Sigmoid colon (tissue), 7 donors: ENCODE data around the gene FAM149A. TPM values are rescaled to one million over a fixed set of nuclear protein-coding genes. Genes with fewer than 3 reads are reported as not detected.

Source experiments
- DNase-seq: peaks from one replicate; pipeline ENCODE4 v3.0.0-alpha.2; 2019
- H3K27ac ChIP-seq, 4 donors: fragments of 200-600 bp; sonication (generic); one replicate each; pipeline ENCODE4 v1.5.1; 2016 to 2019; ENCODE audit warnings: mild to moderate bottlenecking in 1 of 4
- H3K27me3 ChIP-seq, 3 donors: fragments of 200-600 bp; sonication (generic); one replicate each; pipeline ENCODE4 v1.5.1; 2019; ENCODE audit warnings: mild to moderate bottlenecking in 1 of 3
- H3K36me3 ChIP-seq, 4 donors: fragments of 200-600 bp; sonication (generic); one replicate each; pipeline ENCODE4 v1.5.1; 2016 to 2019
- H3K4me1 ChIP-seq, 4 donors: fragments of 200-600 bp; sonication (generic); one replicate each; pipeline ENCODE4 v1.5.1; 2017 to 2019
- H3K4me3 ChIP-seq, 4 donors: fragments of 200-600 bp; sonication (generic); one replicate each; pipeline ENCODE4 v1.5.1; 2017 to 2019; ENCODE audit warnings: mild to moderate bottlenecking in 2 of 4, moderate library complexity in 1 of 4
- H3K9me3 ChIP-seq, 4 donors: fragments of 200-600 bp in 3 of 4; sonication (generic) in 3 of 4; one replicate each; pipeline versions ENCODE4 v1.5.1 to v1.6.1; 2013 to 2019
- EP300 ChIP-seq, 4 donors: sonication (generic); formaldehyde crosslinking; IDR thresholded peaks; one replicate each; pipeline ENCODE4 v1.6.1; 2017; ENCODE audit warnings: antibody characterized with exemption in 4 of 4
- POLR2A ChIP-seq, 2 donors: fragments of 450-650 bp; IDR thresholded peaks; one replicate each; pipeline ENCODE4 v1.6.1; 2016; ENCODE audit warnings: antibody characterized with exemption in 2 of 2, mild to moderate bottlenecking in 2 of 2, moderate library complexity in 2 of 2
- POLR2AphosphoS5 ChIP-seq, 4 donors: sonication (generic); formaldehyde crosslinking; IDR thresholded peaks; one replicate each; pipeline ENCODE4 v1.6.1; 2017; ENCODE audit warnings: antibody characterized with exemption in 4 of 4
- WGBS, 2 donors: extraction: QIAGEN DNeasy Blood & Tissue Kit; methylation state at CpG; one replicate each; pipeline ENCODE4 v1.1.7; 2013; 5-methylcytosine and 5-hydroxymethylcytosine counted together
- intact Hi-C: fragments of 100-400 bp; cut with DNase I; formaldehyde crosslinking; loops from one replicate; pipeline ENCODE4 v1.15.1; 2023
- polyA plus RNA-seq, 3 donors: library from polyadenylated mRNA; stranded (reverse); fragments of 200-250 nt; gene quantifications; one replicate each; pipeline ENCODE4 v1.2.3, GENCODE V29; 2013
- total RNA-seq, 4 donors: library from RNA; depleted of rRNA; stranded (reverse); fragments of >200 nt; gene quantifications; one replicate each; pipeline ENCODE4 v1.1.0, GENCODE V29; 2016
- TF ChIP-seq, protein P1 (sequence below), 4 experiments: fragments of 450-650 bp in 3 of 4; fragments of 200-600 bp in 1 of 4; IDR thresholded peaks; one replicate each; pipeline ENCODE4 v1.5.1; 2016 to 2019; ENCODE audit warnings: antibody characterized with exemption in 4 of 4, mild to moderate bottlenecking in 3 of 4, moderate library complexity in 2 of 4
- donor health status: healthy with polysubstance abuse.
- donor health status: Bipolar disorder and iron deficiency.
- donor health status: healthy.

FAM149A gene
- total and polyA plus RNA-seq, 7 donors: 2.8 to 26.0 (median 14.6) TPM

DNA sequence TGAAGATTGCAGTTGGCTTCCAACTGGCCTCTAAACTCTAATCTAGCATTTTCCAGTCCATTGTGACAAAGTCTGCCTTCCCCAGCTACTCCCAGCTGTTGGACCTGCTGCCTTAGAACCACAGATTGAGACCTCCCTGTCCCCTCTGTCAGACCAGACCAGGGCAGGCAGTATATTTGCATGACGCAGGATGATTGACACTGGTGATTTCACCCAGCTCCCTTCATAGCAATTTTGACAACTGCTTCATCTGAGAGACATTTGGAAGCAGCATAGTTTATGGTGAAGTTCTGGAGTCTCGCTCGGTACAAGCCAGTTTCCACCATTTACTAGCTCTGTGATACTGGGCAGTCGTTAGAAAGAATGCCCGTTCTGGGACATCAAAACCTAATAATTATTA, 89.3 kb downstream of the FAM149A start:
- TF ChIP-seq POLR2A (IDR thresholded peaks at IDR 0.05): no peak
- no peak for TF ChIP-seq POLR2AphosphoS5 (IDR thresholded peaks at IDR 0.05)
- no peak for TF ChIP-seq EP300 (IDR thresholded peaks at IDR 0.05)
- Histone ChIP-seq H3K36me3 (peaks cover 0 to 31% (median 5%) of the 10 kb centered on the region in 4 donors), H3K9me3 (no peaks in the 10 kb centered on the region), H3K4me1 (peaks cover 0 to 40% (median 31%) of the 10 kb centered on the region in 4 donors), H3K27ac (peak overlapping the region in 3 of 4 donors; percentile 18 to 99 (median 98)), H3K27me3 (no peaks in the 10 kb centered on the region), H3K4me3 (no peak overlapping the region)
- no peak for DNase-seq
- intact Hi-C loops: loop anchor here (5.0 to 10.0 kb wide), 2 partner anchors 531 to 992 kb away; partner anchors contain the start of genes CFAP97 and FAT1
- 95 to 96% methylated on average over 5 of the region's 5 CpGs for WGBS, 2 donors

DNA sequence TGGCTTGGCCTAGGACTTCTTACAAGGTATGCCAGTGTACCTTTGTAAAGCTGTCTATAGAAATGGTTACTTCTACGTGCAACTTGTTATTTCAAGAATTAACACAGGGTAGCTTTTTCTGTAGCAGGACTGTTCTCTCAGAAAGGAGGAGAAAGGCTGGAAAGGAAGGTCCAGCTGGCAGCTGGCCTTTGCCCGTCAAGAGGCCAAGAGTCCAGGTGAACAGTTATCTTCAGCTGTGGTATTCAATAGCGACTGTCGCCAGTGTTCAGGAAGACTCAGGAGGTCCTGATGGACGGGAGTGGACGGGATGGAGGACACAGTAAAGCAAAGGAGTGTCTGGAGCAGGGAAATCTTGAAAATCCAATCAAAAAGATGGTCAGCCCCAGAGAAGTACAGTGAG, 91.6 kb downstream of the FAM149A start:
- H3K27ac ChIP-seq: no peak overlapping the region
- TF ChIP-seq, protein P1, sequence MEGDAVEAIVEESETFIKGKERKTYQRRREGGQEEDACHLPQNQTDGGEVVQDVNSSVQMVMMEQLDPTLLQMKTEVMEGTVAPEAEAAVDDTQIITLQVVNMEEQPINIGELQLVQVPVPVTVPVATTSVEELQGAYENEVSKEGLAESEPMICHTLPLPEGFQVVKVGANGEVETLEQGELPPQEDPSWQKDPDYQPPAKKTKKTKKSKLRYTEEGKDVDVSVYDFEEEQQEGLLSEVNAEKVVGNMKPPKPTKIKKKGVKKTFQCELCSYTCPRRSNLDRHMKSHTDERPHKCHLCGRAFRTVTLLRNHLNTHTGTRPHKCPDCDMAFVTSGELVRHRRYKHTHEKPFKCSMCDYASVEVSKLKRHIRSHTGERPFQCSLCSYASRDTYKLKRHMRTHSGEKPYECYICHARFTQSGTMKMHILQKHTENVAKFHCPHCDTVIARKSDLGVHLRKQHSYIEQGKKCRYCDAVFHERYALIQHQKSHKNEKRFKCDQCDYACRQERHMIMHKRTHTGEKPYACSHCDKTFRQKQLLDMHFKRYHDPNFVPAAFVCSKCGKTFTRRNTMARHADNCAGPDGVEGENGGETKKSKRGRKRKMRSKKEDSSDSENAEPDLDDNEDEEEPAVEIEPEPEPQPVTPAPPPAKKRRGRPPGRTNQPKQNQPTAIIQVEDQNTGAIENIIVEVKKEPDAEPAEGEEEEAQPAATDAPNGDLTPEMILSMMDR (IDR thresholded peaks at IDR 0.05): no peak
- DNase-seq: no peak
- WGBS, 2 donors: 93 to 95% methylated on average over 6 of the region's 6 CpGs
- no peaks in the 10 kb centered on the region for H3K9me3 ChIP-seq
- H3K4me3 ChIP-seq: no peak overlapping the region
- peaks cover 0 to 31% (median 5%) of the 10 kb centered on the region in 4 donors for H3K36me3 ChIP-seq
- peaks cover 0 to 22% (median 17%) of the 10 kb centered on the region in 4 donors for H3K4me1 ChIP-seq
- intact Hi-C loops: loop anchor here (10.0 kb wide), 1 partner anchor 529 kb away; the partner anchor contains the start of gene FAT1
- no peaks in the 10 kb centered on the region for H3K27me3 ChIP-seq

DNA sequence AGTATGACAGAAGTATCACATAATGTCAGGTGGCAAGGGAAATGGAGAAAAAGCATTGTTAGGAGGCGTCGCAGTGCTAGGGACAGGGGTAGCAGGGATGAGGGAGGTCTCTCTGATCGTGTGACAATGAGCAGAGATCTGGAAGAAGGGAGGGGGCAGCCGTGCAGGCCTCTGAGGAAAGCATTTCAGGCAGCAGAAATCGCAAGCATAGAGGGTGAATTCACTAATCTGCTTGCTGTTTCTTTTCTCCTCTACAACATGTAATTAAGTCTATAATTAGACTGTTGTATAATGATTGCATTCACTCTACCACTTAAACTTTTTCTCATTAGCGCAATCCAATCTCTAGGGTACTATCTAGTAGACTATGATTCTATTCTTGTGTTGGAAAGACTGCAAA, 96.0 kb downstream of the FAM149A start:
- no peaks in the 10 kb centered on the region for H3K27me3 ChIP-seq
- intact Hi-C loops: no loop called here
- no peak overlapping the region for H3K27ac ChIP-seq
- no peak for DNase-seq
- H3K4me1 ChIP-seq: peaks cover 0 to 16% (median 7%) of the 10 kb centered on the region in 4 donors
- no peaks in the 10 kb centered on the region for H3K9me3 ChIP-seq
- peaks cover 0 to 19% (median 4%) of the 10 kb centered on the region in 4 donors for H3K36me3 ChIP-seq
- TF ChIP-seq, protein P1 (IDR thresholded peaks at IDR 0.05): no peak
- TF ChIP-seq EP300 (IDR thresholded peaks at IDR 0.05) (no peak), POLR2A (IDR thresholded peaks at IDR 0.05) (no peak), POLR2AphosphoS5 (IDR thresholded peaks at IDR 0.05) (no peak)
- WGBS, 2 donors: 79 to 90% methylated on average over 6 of the region's 6 CpGs
- H3K4me3 ChIP-seq: no peak overlapping the region

GRCh38 chr4:186201010-186201409, 96.5 kb downstream of the FAM149A start:
- H3K36me3 ChIP-seq: peaks cover 0 to 18% (median 4%) of the 10 kb centered on the region in 4 donors
- no peak for DNase-seq
- TF ChIP-seq EP300 (IDR thresholded peaks at IDR 0.05): no peak
- TF ChIP-seq POLR2AphosphoS5 (IDR thresholded peaks at IDR 0.05): no peak
- TF ChIP-seq, protein P1 (IDR thresholded peaks at IDR 0.05): no peak
- no peak for TF ChIP-seq POLR2A (IDR thresholded peaks at IDR 0.05)
- peaks cover 0 to 16% (median 7%) of the 10 kb centered on the region in 4 donors for H3K4me1 ChIP-seq
- intact Hi-C loops: no loop called here
- H3K4me3 ChIP-seq: no peak overlapping the region
- H3K27ac ChIP-seq: no peak overlapping the region
- no peaks in the 10 kb centered on the region for H3K27me3 ChIP-seq
- 87 to 88% methylated on average over 7 of the region's 7 CpGs for WGBS, 2 donors
- H3K9me3 ChIP-seq: no peaks in the 10 kb centered on the region

DNA sequence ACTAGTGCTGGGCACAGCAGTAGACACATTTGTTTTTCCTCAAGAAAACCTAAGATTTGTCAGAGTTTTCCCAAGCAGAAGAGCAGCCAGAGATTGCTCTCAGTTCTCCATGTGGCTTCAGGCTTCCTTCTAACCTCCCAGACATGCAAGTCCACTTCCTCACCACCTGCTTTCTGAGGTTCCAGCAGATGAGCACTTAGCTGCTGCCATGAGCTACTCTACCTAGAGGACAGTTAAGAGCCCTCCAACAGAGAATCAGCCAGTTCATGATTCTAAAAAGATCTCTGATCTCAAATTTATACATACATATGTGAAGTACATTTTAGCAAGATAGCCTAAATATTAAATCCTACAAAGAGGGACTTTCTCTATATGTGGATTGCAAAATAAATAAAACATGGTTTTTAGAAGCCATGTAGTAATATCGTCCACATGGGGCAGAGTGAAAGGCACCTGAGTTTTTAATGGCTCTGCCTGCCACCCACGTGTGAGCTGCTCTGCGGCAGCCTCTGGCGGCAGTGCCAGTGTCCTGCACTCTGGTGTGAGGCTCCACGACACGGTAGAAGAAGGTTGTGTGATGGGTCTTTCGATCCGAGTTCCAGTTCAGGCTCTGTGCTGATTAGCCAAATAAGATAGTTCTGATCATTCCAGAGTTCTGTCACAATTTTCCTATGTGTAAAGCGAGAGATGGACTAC, 97.2 kb downstream of the FAM149A start:
- TF ChIP-seq, protein P1 (IDR thresholded peaks at IDR 0.05): peak; percentile 40 to 78 (median 59)
- TF ChIP-seq POLR2AphosphoS5 (IDR thresholded peaks at IDR 0.05): no peak
- Histone ChIP-seq H3K27ac (peak overlapping the region in 1 of 4 donors; percentile 62), H3K4me3 (no peak overlapping the region), H3K27me3 (no peaks in the 10 kb centered on the region), H3K36me3 (peaks cover 0 to 17% (median 4%) of the 10 kb centered on the region in 4 donors), H3K9me3 (no peaks in the 10 kb centered on the region), H3K4me1 (peaks cover 0 to 16% (median 7%) of the 10 kb centered on the region in 4 donors)
- 27 to 44% methylated on average over 9 of the region's 9 CpGs for WGBS, 2 donors
- intact Hi-C loops: no loop called here
- DNase-seq: no peak
